Stimulated activated CD8-positive, alpha-beta memory T cell treated with anti-CD3 and anti-CD28 coated beads, Interleukin-12 subunit alpha, Interleukin-12 subunit beta, amount 100 ng/mL, for 24 hours (primary cell): ENCODE results near the gene AP1G2.
"Not testable (repeated sequence)": the region's sequence is repeated elsewhere in the genome, so short reads cannot be mapped to it uniquely, and the experiment has no call there.

ENCODE experiments used
- DNase-seq: peaks from one replicate; pipeline ENCODE4 v3.0.0-alpha.2; 2020; ENCODE audit errors: extremely low read depth

The AP1G2 gene

DNA sequence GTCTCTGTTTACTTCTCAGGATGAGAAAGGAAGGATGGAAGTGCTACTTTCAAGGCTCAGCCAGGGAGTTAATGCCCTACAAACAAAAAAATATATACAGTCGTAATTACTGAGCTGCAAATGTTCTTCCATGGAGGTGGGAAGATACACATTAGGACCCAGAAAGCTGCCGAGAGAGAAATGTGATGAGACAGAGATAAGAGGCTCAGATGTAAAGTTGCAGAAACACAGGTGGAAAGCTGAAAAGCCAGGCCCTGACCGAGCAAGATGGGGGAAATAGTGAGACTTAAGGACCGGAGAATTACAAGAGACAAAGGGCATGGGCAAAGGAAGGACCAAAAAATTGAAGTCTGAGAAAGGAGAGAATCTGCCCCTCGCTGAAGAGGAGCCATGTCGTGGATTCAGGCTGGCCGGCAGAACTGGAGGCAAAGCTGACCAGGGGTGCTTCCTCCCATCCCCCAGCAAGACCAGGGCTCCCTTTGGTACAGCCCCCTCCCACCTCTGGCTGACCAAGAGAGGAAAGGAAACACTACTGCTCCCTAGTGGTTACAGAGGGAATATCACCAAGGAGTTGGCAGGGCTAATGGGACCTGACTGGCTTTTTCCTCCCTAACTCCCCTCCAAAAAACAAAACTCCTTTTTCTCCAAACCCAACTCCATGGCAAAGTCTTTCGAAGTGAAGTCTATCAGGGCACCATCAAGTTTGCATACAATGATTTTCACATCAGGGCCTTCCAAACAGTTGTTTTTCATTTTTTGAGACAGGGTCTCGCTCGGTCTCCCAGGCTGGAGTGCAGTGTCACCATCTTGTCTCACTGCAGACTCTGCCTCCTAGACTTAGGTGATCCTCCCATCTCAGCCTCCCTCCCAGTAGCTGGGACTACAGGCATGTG, 28.1 kb downstream of the AP1G2 start:
- DNase-seq, result no peak

DNA sequence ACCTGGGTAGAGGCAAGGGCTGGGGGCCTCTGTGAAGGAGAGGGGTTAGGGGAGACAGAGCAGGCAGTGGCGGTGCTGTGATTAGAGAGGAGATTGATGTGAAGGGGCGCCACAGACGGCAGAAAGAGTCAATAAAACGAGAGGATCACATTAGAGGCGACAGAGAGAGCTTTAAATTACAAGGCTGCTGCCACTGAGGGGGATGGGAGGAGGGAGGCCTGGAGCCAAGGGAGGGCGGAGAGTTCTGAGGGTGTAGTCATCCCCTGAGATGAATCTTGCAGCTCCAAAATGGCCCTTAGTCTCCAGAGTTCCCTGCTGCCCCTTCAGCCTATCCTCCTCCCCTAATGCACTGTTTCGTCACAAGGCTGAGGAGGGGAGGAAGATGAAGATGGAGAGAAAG, 28.8 kb downstream of the AP1G2 start:
- DNase-seq, result no peak

DNA sequence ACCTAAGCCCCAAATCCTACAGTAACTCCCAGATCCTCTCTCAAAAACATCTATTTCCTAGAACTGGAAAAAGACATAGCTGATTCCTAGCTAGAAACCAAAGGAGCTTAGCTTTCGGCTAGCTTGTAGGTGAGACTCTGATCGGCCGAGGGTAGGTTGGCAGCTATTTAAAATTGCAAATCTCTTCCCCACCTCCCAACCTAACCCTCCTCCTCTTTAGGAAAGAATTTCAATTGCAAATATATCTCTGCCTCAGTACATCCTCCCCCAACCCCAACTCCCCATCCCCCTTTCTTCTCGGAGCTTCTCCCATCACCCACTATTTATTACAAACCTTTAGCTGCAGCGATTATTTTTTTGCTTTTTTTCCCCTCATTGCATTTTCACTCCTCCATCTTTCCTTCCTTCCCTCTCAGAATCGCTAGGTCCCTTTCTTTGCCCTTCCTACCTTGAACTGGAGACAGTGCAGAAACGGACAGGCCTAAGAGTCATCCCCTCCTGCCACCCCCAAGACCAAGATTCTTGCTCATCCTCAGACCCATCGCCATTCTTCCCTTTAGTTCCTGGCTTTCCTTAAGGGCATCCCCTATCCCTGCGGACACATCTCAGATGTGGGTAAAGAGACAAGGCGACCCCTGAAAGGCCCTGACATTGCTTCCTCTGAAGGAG, 29.4 kb downstream of the AP1G2 start:
- no peak for DNase-seq

DNA sequence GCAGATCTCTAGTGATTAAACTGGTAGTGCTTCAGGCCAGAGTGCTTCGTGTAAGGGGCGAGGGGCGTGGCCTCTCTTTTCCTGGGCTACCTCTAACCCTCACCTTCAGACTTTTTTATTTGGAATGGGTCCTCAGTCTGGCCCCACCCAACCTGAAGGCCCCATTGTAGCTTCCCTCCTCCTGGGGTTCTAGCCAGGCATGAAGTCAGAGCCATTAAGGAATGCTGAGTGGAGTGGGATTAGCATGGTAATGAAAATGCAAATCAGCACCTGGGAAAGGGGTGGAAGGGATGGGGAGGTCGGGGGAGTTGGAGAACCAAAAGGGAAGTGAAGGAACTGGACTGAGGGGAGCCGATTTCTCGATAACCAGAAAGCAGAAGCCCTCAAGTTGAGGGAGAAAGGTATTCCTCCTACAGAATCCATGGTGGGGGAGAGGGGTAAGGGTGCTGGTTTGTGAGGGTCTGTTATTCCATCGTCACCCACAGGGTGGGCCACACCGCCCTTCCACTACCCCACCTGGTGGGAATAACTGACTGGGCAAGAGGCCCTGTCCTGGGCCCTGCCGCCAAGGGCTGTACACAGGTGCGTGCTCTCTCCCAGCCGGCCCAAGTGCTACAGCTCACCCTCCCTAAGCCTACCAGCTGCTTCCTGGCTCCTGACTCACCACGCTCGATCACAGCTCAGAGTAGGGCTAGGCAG, 30.1 kb downstream of the AP1G2 start:
- no peak for DNase-seq

DNA sequence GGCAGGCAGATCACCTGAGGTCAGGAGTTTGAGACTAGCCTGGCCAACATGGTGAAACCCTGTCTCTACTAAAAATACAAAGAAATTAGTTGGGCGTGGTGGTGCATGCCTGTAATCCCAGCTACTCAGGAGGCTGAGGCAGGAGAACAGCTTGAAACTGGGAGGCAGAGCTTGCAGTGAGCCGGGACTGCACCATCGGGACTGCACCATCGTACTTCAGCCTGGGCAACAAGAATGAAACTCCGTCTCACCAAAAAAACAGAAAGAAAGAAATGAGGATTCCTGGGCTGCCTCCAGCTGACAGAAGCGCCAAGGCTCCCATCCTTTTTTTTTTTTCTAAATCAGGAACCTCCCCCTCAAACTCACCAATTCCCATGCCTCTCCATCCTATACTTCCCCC, 30.7 kb downstream of the AP1G2 start:
- DNase-seq, result not testable (repeated sequence)

DNA sequence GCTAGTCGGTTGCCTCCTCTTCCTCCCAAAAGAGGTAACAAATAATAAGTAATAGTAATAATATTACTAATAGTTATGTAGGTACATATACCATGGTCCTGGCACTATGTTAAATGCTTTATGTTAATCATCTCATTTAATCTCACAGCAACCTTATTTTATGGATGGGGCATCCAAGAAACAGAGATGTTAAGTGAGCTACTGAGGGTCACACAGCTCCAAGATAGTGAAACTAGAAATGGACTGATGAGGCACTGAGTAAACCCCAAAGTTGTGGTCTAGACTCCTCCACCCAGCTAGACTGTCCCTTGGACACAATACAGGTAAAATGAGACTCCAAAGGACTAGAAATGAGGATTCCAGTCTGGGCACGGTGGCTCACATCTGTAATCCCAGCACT, 31.1 kb downstream of the AP1G2 start:
- no peak for DNase-seq

DNA sequence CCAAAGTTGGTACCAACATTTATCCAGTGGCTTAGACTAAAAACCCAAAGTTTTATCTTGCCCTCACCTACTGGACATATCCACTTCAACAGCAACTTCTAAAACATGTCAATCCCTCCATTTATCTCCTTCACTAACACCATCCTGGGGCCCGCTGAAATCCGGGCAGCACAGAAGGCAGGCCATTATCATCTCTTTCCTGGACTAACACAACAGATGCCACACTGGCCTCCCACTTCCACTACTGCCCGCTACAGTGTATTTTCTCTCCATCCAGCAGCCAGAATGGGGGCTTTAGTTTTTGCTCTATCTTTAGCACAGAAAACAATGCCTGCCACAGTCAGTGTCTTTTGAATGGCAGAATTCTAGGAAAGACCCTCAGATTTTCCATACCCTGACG, 31.6 kb downstream of the AP1G2 start:
- DNase-seq, result no peak

DNA sequence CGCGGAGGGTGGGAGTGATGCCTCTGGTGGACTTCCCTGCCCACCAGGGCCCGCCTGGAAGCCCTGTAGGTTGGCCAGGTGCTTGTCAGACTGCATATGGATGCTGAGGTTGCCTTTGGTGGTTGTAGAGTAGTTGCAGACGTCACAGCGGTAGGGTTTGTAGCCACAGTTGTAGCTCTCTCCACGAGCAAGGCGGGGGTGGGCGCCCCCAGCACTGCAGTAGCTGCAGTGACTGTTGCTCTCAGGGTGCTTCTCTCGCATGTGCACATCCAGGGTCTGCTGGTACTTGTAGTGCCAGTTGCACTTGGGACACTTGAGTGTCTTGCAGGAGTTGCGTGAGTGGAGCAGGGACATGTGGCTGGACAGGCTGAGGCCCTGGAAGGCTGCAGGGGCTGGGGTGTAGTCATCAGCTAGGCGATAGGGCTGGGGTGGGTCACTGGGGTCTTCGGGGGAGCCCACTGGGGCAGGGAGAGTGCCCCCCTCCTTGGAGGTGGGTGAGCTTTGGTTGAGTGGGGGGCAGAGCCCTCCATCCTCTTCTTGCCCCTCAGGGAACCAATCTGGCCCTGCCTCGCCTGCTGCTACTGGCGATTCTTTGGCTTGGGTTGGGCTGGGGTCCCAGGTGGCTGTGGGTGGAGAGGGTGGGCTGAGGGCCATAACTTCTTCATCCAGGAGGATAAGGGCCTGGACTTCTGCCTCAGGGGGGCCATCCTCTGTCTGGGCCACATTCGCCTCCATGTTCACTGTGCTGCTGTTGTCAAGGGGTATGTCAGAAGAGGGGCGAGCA, 33.7 kb downstream of the AP1G2 start:
- no peak for DNase-seq

DNA sequence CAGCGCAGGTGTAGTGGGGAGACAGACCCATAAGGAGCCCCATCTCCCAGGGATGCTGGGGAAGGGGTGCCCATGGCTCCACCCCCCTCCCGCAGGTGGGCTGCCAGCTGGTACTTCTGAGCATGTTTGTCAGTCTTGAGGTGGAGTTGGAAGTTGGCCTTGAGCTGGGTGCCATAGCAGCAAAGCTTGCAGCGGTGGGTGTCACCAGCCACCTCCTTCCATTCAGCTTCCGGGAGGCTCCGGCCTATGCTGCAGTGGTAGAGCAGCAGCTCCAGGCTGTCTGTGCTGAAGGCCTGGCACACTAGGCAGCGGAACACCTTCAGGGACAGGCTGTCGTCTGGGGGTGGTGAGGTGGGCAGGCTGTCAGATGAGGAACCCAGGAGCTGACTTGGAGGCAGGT, 34.9 kb downstream of the AP1G2 start:
- DNase-seq, result no peak

DNA sequence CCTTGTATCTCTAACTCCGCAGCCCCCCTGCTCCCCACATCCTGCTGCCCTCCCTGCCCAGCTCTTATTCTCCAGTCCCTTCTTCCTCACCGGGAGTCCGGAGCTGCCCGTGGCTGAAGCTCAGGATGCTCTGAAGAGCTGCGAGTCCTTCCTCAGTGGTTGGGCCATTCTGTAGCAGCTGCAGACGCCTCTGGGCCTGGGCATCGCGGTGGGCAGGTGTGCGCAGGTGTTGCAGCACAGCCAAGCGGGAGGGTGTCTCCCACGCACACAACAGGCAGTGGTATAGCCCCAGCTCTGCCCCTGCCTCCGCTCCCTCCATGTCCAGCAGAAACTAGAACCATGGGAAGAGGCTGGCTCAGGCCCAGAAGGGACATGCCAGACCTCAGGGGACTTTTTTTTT, 36.2 kb downstream of the AP1G2 start:
- DNase-seq, result no peak

DNA sequence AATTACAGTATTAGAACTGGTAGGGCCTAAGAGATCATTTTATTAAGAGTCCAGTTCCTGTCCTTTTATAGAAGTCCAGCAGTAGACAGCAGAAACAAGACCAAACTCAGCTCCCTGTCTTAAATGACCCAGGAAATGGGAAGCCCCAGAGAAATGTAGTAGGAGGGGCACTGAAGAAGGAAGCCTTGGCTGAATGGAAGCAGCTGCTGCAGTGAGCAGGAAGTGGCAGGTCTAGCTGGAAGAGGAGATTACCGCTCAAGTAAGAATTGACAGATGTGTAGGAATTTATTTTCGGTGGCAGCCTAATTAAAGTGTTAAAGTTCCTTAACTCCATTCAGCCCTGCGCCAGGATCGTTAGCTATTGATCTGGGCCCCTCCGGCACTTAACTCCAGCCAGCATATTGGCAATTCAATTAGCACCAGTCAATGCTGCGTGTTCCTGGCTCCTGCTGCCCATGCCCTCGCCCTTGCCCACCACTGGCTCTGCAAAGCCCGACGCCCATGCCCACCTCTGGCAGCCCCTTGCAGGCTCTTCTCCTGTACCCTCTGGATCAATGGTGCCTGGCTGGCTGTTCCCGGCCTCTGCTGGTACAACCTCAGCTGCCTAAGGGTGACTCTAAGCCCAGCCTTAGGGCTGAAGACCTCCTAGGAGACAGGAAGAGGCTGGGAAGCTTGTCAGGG, 37.1 kb downstream of the AP1G2 start:
- no peak for DNase-seq

DNA sequence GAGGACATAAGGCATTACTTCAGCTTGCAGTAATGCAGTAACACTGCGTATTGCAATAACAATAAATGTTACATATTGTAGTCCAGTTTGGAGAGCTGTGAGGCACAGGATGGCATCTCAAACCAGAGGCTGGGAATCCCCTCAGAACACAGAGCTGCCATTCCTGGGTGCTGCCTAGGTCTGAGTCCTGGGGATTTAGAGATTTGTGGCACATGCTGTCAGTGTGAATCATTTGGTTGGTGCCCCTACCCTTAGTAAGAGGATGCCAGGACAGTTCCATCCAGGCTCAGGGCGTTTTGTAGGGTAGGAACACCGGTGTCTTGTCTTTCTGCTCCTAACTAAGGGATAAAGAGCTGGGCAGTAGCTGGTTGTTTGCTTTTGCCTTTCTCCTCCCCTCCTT, 38.6 kb downstream of the AP1G2 start:
- DNase-seq, result no peak

DNA sequence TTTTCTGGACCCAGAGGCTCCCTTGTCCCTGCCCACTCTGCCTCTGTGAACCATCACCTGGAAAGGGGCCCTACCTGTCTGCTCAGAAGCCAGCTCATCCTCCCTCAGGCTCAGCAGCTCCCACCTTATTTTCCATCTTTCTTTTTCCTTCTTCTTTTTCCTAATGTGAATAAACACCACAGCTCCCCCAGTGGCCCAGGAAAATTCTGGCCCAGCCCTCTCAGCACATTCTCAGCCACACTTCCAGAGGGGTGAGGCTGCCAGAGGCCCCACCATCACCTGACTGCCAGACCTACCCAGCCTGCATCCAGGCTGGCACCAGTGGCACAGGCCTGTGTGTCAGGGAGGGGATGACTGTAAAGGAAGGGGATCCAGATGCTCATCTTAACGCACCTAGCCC, 39.0 kb downstream of the AP1G2 start:
- no peak for DNase-seq

DNA sequence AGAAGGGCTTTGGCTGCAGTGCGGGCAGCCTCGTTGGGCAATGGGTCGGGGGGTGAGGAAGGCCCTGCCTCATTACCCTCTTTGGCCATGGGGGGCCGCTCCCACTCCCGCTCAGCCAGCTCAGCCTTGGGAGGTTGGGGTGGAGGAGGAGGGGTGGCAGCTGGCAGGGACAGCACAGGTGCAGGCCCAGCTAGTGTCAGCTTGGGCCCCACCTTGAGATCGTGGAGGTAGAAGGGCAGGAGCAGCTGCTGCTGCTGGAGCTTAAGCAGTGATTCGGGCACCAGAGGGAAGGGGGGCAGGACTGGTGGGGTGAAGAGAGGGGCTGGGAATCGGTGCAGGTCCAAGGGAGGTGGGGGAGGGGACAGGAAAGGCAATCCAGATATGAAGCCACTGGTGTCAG, 42.0 kb downstream of the AP1G2 start:
- no peak for DNase-seq

DNA sequence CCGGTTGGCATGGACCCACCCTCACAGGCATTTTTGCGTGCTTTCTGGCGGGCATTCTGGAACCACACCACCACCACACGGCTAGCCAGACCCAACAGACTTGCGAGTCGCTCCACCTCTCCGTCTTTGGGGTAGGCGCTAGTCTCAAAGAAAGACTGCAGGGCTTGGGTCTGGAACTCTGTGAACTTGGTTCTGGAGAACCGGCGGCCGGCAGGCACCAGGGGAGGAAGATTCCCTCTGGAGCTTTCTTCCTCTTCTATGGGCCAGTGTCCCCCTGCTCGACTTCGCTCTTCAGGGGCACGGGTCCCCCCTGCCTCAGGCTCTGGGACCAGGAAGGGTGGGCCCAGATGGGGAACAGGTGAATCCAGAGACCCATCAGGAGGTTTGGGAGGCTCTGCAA, 42.6 kb downstream of the AP1G2 start:
- DNase-seq, result no peak

DNA sequence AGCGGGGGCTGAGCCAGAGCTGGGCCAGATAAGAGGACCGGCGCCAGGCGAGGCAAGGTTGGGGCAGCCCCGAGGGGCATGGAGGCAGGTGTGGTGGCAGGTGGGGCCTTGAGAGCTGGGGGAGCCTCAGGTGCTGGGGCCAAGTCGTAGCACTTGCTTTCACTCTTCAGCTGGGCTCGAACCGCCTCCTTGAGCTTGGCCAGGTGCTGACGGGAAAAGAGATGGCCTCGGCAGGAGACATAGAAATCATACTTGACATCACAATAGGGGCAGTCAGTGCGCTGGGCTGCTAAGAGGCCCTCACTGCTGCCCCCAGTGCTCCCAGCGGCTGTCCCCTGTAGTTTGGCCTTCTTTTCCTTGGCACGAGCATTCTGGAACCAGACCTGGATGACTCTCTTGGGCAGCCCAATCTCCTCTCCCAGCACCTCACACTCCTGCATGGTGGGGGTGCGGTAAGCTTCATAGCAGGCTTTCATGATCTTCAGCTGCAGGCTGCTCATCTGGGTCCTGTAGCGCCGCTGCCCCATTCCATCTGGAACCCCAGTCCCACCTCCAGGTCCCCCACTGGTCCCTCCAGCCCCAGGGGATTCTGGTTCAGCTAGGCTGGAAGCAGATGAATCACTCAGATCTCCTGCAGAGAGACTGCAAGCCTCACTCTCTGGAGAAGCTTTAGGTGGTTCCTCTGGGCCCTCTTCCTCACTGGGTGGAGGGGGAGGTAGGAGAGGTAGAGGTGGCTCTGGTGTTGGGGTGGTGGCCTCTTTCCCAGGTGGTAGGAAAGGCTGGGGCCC, 44.2 kb downstream of the AP1G2 start:
- DNase-seq, result no peak

DNA sequence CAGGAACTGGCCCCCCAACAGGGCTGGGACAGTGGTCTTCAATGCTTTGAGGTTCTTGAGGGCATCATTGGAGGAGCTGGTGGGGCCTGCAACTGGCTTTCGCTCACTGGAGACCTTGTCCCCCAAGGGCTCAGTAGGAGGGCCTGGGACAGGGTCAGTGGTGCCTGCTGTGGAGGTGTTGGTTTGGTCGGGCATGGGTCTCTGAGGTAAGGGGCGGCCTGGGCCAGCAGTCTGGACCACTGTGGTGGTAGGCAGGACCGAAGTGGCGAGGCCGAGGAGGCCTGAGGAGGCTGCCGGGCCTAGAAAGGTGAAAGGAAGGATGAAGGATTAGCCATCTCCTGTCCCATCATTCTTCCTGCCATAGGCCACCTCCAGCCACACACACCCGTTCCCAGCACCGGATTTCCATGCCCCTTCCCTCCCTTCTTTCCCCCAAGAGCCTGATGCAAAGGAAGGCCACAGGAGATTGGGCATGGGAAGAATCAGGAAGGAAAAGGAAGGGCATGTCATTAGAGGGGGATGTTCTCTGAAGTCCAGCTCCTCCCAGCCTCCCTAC, 44.9 kb downstream of the AP1G2 start:
- no peak for DNase-seq

DNA sequence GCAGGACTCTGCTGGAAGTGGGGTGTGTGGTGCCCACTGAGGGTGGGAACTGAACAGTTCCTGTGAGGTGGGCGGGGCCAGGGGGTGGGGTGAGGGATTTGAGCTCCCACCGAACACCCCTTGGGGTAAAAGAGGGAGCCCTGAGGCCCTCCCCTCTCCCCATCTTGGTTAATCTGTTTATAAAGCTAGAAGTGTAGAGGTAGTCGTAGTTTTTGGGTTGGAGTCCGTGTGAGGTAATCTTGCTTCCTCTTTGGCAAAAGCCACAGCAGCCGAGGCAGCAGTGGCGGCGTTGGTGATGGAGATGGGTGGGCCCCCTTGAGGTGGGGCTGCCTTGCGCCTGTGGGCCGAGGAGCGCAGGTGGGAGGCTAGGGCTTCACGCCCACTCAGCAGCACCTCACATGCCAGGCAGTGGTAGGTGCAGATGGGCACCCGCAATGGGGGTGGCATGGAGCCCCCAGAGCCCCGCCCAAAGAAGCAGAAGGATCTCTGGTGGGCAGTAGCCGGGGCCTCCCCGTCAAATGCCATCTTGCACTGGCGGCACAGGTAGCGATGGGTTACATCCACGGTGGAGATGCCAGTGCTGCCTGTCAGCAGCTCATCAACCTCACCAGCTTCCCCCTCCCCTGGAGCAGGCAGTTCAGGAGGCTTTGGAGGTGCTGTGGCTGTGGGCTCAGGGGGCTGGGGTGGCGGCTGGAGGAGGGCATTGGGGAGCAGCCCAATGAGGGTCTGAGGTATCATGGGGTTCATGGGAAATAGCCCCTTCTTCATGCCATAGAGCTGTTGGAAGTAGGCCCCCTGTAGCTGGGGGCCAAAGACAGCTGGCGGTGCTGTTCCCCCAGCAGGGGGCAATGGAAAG, 45.6 kb downstream of the AP1G2 start:
- no peak for DNase-seq

DNA sequence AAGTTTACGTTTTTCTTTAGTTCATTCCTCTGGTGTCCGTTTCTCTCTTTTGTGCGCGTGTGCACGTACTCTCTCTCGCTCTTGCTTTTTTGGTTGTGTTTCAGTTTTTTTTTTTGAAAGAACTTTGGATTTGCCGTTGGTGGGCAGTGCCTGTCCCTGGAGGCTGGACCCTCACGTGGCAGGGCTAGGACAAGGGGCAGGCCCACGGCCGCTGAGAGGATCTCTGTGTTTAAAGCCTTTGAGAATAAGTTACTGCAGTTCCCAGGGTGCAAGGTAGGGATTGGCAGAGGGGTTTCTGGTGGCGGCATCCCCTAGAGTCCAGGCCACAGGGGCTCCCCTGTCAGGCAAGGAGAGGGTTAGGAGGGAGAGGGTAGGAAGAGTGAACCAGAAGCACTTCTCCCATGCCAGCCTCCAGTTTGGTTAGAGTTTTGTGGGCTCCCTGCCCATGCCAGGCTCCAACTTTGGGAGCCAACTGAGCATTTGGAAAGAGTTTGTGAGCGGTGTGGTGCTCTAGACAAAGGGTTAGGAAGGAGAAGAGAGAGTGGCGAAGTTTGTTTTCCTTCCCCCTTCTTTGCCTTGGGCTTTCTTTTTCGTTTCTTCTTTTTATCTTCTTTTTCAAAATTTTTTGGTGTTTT, 46.6 kb downstream of the AP1G2 start:
- no peak for DNase-seq
